Measurements from ENCODE around the gene IFI27L2.

Gene IFI27L2

GRCh38 chr14:94135476-94135875 lies 6.1 kb upstream of the IFI27L2 start:
- no peak for TF ChIP-seq SIN3A (IDR thresholded peaks at IDR 0.05; ENCODE audit: borderline replicate concordance, insufficient read depth, low read length)
- no peak for TF ChIP-seq REST (IDR thresholded peaks at IDR 0.05; ENCODE audit: insufficient read depth in 1 of 2, low read depth in 2 of 2, low read length in 2 of 2)
- TF ChIP-seq POLR2AphosphoS5 (IDR thresholded peaks at IDR 0.05; ENCODE audit: low read depth, low read length) = no peak
- no peak for TF ChIP-seq TAF1 (IDR thresholded peaks at IDR 0.05; ENCODE audit: borderline replicate concordance, insufficient read depth, low read length)
- no peak for TF ChIP-seq FOXP2 (optimal IDR thresholded peaks at IDR 0.05; ENCODE audit: borderline replicate concordance, extremely low read depth, extremely low read length, insufficient read depth)

GRCh38 chr14:94132285-94132887 lies 3.0 kb upstream of the IFI27L2 start:
- no peak for TF ChIP-seq SIN3A (IDR thresholded peaks at IDR 0.05; ENCODE audit: borderline replicate concordance, insufficient read depth, low read length)
- TF ChIP-seq FOXP2 (optimal IDR thresholded peaks at IDR 0.05; ENCODE audit: borderline replicate concordance, extremely low read depth, extremely low read length, insufficient read depth) = no peak
- TF ChIP-seq TAF1 (IDR thresholded peaks at IDR 0.05; ENCODE audit: borderline replicate concordance, insufficient read depth, low read length) = no peak
- TF ChIP-seq POLR2AphosphoS5 (IDR thresholded peaks at IDR 0.05; ENCODE audit: low read depth, low read length) = no peak
- no peak for TF ChIP-seq REST (IDR thresholded peaks at IDR 0.05; ENCODE audit: insufficient read depth in 1 of 2, low read depth in 2 of 2, low read length in 2 of 2)

- TF ChIP-seq TAF1 (IDR thresholded peaks at IDR 0.05; ENCODE audit: borderline replicate concordance, insufficient read depth, low read length) (no peak), REST (IDR thresholded peaks at IDR 0.05; ENCODE audit: insufficient read depth in 1 of 2, low read depth in 2 of 2, low read length in 2 of 2) (no peak)
These were observed 482 bp upstream of the IFI27L2 start for GRCh38 chr14:94129758-94130414.

GRCh38 chr14:94128216-94128839 lies 1.1 kb downstream of the IFI27L2 start:
- no peak for TF ChIP-seq FOXP2 (optimal IDR thresholded peaks at IDR 0.05; ENCODE audit: borderline replicate concordance, extremely low read depth, extremely low read length, insufficient read depth)
- no peak for TF ChIP-seq TAF1 (IDR thresholded peaks at IDR 0.05; ENCODE audit: borderline replicate concordance, insufficient read depth, low read length)
- no peak for TF ChIP-seq POLR2AphosphoS5 (IDR thresholded peaks at IDR 0.05; ENCODE audit: low read depth, low read length)
- TF ChIP-seq SIN3A (IDR thresholded peaks at IDR 0.05; ENCODE audit: borderline replicate concordance, insufficient read depth, low read length) = no peak
- TF ChIP-seq REST (IDR thresholded peaks at IDR 0.05; ENCODE audit: insufficient read depth in 1 of 2, low read depth in 2 of 2, low read length in 2 of 2) = no peak
